H1 (cell line): ENCODE measurements around the gene PNO1. TPM values are rescaled to one million over a fixed set of nuclear protein-coding genes. Genes with fewer than 3 reads are reported as not detected.

Source experiments
- CTCF ChIA-PET: fragments of 300-600 bp; sonication (Branson Sonifier 250); formaldehyde crosslinking; loops from one replicate; lab custom pipeline; 2021; ENCODE audit not compliant: partially characterized antibody; lab: Charles Lee
- POLR2A ChIA-PET: fragments of 300-600 bp; sonication (Branson Sonifier 250); formaldehyde crosslinking; loops from one replicate; lab custom pipeline; 2021; ENCODE audit warnings: inconsistent platforms; ENCODE audit not compliant: partially characterized antibody; lab: Charles Lee
- DNase-seq, 2 experiments: peaks; one replicate each; pipeline versions ENCODE4 v3.0.0 to v3.0.0-alpha.2; 2010 to 2022; ENCODE audit warnings: low spot score in 2 of 2, low read depth in 1 of 2, mixed read lengths in 1 of 2
- FAIRE-seq: peaks from 2 replicates; lab custom pipeline; 2011; peaks lifted over from hg19 to GRCh38; lab: Jason Lieb, UNC
- H2AFZ ChIP-seq: 2 replicates; pipeline ENCODE4 v1.8.1; 2012; ENCODE audit warnings: low read length, inconsistent platforms
- H2AK5ac ChIP-seq: 2 replicates; pipeline ENCODE4 v1.6.1; 2013; ENCODE audit warnings: low read depth, low read length
- H2BK120ac ChIP-seq: replicated peaks from 2 replicates; pipeline ENCODE3; 2013; ENCODE audit warnings: low read depth, low read length, inconsistent platforms
- H2BK12ac ChIP-seq: 2 replicates; pipeline ENCODE4 v1.6.1; 2013; ENCODE audit warnings: low read depth, low read length
- H2BK15ac ChIP-seq: 2 replicates; pipeline ENCODE4 v1.6.1; 2013; ENCODE audit warnings: low read length
- H2BK20ac ChIP-seq: 2 replicates; pipeline ENCODE4 v1.6.1; 2013; ENCODE audit warnings: low read length
- H2BK5ac ChIP-seq: 2 replicates; pipeline ENCODE4 v1.6.1; 2013; ENCODE audit warnings: low read depth, low read length
- H3K14ac ChIP-seq: 2 replicates; pipeline ENCODE4 v1.6.1; 2013; ENCODE audit warnings: inconsistent platforms; ENCODE audit not compliant: insufficient read length
- H3K18ac ChIP-seq: 2 replicates; pipeline ENCODE4 v1.6.1; 2013; ENCODE audit warnings: low read length; ENCODE audit errors: extremely low read depth
- H3K23ac ChIP-seq: 2 replicates; pipeline ENCODE4 v1.6.1; 2013; ENCODE audit warnings: inconsistent platforms; ENCODE audit not compliant: insufficient read length
- H3K23me2 ChIP-seq: 2 replicates; pipeline ENCODE4 v1.6.1; 2013; ENCODE audit warnings: low read depth, low read length
- H3K27ac ChIP-seq: 2 replicates; pipeline ENCODE4 v1.6.1; 2011; ENCODE audit warnings: low read depth, low read length, inconsistent platforms
- H3K27me3 ChIP-seq, 4 experiments: replicated peaks in 1 of 4; 1 replicate in 1 of 4; 2 replicates in 3 of 4; pipeline versions ENCODE4 v1.6.1 to v1.8.1; 2011 to 2013; ENCODE audit warnings: low read length in 3 of 4, mild to moderate bottlenecking in 3 of 4, inconsistent platforms in 2 of 4, mixed read lengths in 2 of 4, moderate library complexity in 1 of 4; ENCODE audit not compliant: control insufficient read depth in 3 of 4, insufficient read depth in 3 of 4; ENCODE audit errors: extremely low read depth in 1 of 4
- H3K36me3 ChIP-seq, 4 experiments: 2 replicates each; pipeline versions ENCODE4 v1.6.1 to v1.8.1; 2011 to 2013; ENCODE audit warnings: mild to moderate bottlenecking in 4 of 4, low read length in 3 of 4, moderate library complexity in 2 of 4, control low read depth in 1 of 4, inconsistent platforms in 1 of 4; ENCODE audit not compliant: insufficient read depth in 4 of 4, control insufficient read depth in 2 of 4
- H3K4ac ChIP-seq: replicated peaks from 2 replicates; pipeline ENCODE3; 2013; ENCODE audit warnings: low read length, low read depth, mixed read lengths, inconsistent platforms; ENCODE audit not compliant: insufficient read length
- H3K4me1 ChIP-seq, 4 experiments: replicated peaks in 1 of 4; 1 replicate in 1 of 4; 2 replicates in 3 of 4; pipeline versions ENCODE4 v1.6.1 to v1.8.1; 2011 to 2013; ENCODE audit warnings: low read length in 3 of 4, inconsistent platforms in 2 of 4, mixed read lengths in 1 of 4; ENCODE audit not compliant: insufficient read depth in 4 of 4, control insufficient read depth in 3 of 4
- H3K4me2 ChIP-seq, 2 experiments: 2 replicates each; pipeline versions ENCODE4 v1.6.1 to v1.8.1; 2011 to 2013; ENCODE audit warnings: low read depth in 2 of 2, low read length in 2 of 2, control low read depth in 1 of 2, inconsistent platforms in 1 of 2, mild to moderate bottlenecking in 1 of 2; ENCODE audit not compliant: insufficient read depth in 1 of 2
- H3K4me3 ChIP-seq, 4 experiments: fragments of 200-600, 300-600 bp in 1 of 4; sonication (generic), shearing (Covaris generic), sonication (Bioruptor Twin) in 1 of 4; 2 replicates each; pipeline versions ENCODE4 v1.5.1 to v1.8.1; 2011 to 2016; ENCODE audit warnings: low read length in 4 of 4, low read depth in 3 of 4, control low read depth in 2 of 4, inconsistent platforms in 2 of 4, mild to moderate bottlenecking in 2 of 4, mixed read lengths in 1 of 4, moderate library complexity in 1 of 4; ENCODE audit not compliant: insufficient read depth in 2 of 4; ENCODE audit errors: extremely low read depth in 1 of 4
- H3K56ac ChIP-seq: replicated peaks from 2 replicates; pipeline ENCODE3; 2013; ENCODE audit warnings: low read depth, mild to moderate bottlenecking, mixed read lengths, low read length, inconsistent platforms; ENCODE audit not compliant: insufficient read length
- H3K79me1 ChIP-seq: 2 replicates; pipeline ENCODE4 v1.6.1; 2013; ENCODE audit warnings: low read depth, low read length, control low read depth
- H3K79me2 ChIP-seq, 2 experiments: 2 replicates each; pipeline versions ENCODE4 v1.6.1 to v1.8.1; 2012 to 2013; ENCODE audit warnings: low read length in 2 of 2, mild to moderate bottlenecking in 2 of 2, inconsistent platforms in 1 of 2; ENCODE audit not compliant: insufficient read depth in 2 of 2, control insufficient read depth in 1 of 2
- H3K9ac ChIP-seq, 4 experiments: replicated peaks in 1 of 4; 1 replicate in 1 of 4; 2 replicates in 3 of 4; pipeline versions ENCODE4 v1.6.1 to v1.8.1; 2011 to 2013; ENCODE audit warnings: low read depth in 3 of 4, low read length in 3 of 4, control low read depth in 2 of 4, mild to moderate bottlenecking in 2 of 4, moderate library complexity in 2 of 4, inconsistent platforms in 1 of 4; ENCODE audit errors: extremely low read depth in 1 of 4
- H3K9me3 ChIP-seq, 2 experiments: 2 replicates each; pipeline versions ENCODE4 v1.6.1 to v1.8.1; 2012 to 2013; ENCODE audit warnings: mild to moderate bottlenecking in 2 of 2, moderate library complexity in 2 of 2, control low read depth in 1 of 2, inconsistent platforms in 1 of 2, low read depth in 1 of 2, low read length in 1 of 2, mixed read lengths in 1 of 2; ENCODE audit not compliant: insufficient read depth in 2 of 2
- H4K20me1 ChIP-seq, 2 experiments: replicated peaks in 1 of 2; 2 replicates each; pipeline versions ENCODE3 to v1.8.1; 2011 to 2013; ENCODE audit warnings: inconsistent platforms in 2 of 2, low read length in 2 of 2, mild to moderate bottlenecking in 1 of 2; ENCODE audit not compliant: insufficient read depth in 2 of 2, control insufficient read depth in 1 of 2
- H4K5ac ChIP-seq: 2 replicates; pipeline ENCODE4 v1.6.1; 2013; ENCODE audit warnings: low read length, low read depth, mixed read lengths, inconsistent platforms; ENCODE audit not compliant: insufficient read length
- H4K8ac ChIP-seq: 2 replicates; pipeline ENCODE4 v1.8.0; 2013; ENCODE audit warnings: mild to moderate bottlenecking, moderate library complexity, low read length, inconsistent platforms; ENCODE audit not compliant: insufficient read depth; ENCODE audit errors: extremely low read depth
- H4K91ac ChIP-seq: replicated peaks from 2 replicates; pipeline ENCODE3; 2013; ENCODE audit warnings: low read length, mixed read lengths, inconsistent platforms; ENCODE audit not compliant: insufficient read length
- JUND ChIP-seq: IDR thresholded peaks from 2 replicates; pipeline ENCODE4 v1.6.1; 2011; ENCODE audit warnings: mild to moderate bottlenecking, improper control_type of control experiment, low read length
- SAP30 ChIP-seq: fragments of 300-600 bp; sonication (generic); IDR thresholded peaks from 2 replicates; pipeline ENCODE4 v1.7.1; 2012; ENCODE audit warnings: low read length, moderate library complexity, mild to moderate bottlenecking, inconsistent platforms; ENCODE audit not compliant: insufficient read depth, insufficient replicate concordance
- SIN3A ChIP-seq, 2 experiments: IDR thresholded peaks in 1 of 2; conservative IDR thresholded peaks in 1 of 2; 2 replicates each; pipeline ENCODE4 v1.6.1; 2011 to 2012; ENCODE audit warnings: low read length in 2 of 2, improper control_type of control experiment in 1 of 2, low read depth in 1 of 2, mild to moderate bottlenecking in 1 of 2
- WGBS, 2 experiments: shearing (Covaris generic) in 1 of 2; methylation state at CpG; one replicate each; pipeline versions ENCODE4 v1.1.6 to v1.1.7; 2013 to 2015; ENCODE audit warnings: low lambda C conversion rate in 2 of 2, mixed read lengths in 2 of 2, inconsistent platforms in 1 of 2, low coverage in 1 of 2, missing lambda C conversion rate in 1 of 2; ENCODE audit not compliant: insufficient replicate concordance in 2 of 2, insufficient coverage in 1 of 2, insufficient read length in 1 of 2; ENCODE audit errors: extremely low coverage in 1 of 2, missing lambda C conversion rate in 1 of 2; 5-methylcytosine and 5-hydroxymethylcytosine counted together
- polyA plus RNA-seq, 7 experiments: library from polyadenylated mRNA; depleted of rRNA in 3 of 7; stranded (reverse) in 5 of 7; unstranded in 2 of 7; fragments of >200 nt in 5 of 7; fragments of 200-250 nt in 2 of 7; gene quantifications; 1 replicate in 5 of 7; 2 replicates in 1 of 7; 4 replicates in 1 of 7; pipeline versions ENCODE4 v1.2.1 to v1.2.3, GENCODE V29; 2011 to 2013; ENCODE audit warnings: missing spikeins in 2 of 7, mixed read lengths in 2 of 7
- total RNA-seq: library from RNA; stranded (reverse); fragmentation: NEBNext Ultra II Directional; extraction: Animal tissue kit (Norgen Biotek cat#: 25700); gene quantifications from 2 replicates; pipeline ENCODE4 v1.2.1, GENCODE V29; 2021

The PNO1 gene
- total and polyA plus RNA-seq, 2 of the 8 experiments (the other 6 are each of a cell fraction or from before 2014, with no cell fraction given), result 18.6 to 33.2 TPM

DNA sequence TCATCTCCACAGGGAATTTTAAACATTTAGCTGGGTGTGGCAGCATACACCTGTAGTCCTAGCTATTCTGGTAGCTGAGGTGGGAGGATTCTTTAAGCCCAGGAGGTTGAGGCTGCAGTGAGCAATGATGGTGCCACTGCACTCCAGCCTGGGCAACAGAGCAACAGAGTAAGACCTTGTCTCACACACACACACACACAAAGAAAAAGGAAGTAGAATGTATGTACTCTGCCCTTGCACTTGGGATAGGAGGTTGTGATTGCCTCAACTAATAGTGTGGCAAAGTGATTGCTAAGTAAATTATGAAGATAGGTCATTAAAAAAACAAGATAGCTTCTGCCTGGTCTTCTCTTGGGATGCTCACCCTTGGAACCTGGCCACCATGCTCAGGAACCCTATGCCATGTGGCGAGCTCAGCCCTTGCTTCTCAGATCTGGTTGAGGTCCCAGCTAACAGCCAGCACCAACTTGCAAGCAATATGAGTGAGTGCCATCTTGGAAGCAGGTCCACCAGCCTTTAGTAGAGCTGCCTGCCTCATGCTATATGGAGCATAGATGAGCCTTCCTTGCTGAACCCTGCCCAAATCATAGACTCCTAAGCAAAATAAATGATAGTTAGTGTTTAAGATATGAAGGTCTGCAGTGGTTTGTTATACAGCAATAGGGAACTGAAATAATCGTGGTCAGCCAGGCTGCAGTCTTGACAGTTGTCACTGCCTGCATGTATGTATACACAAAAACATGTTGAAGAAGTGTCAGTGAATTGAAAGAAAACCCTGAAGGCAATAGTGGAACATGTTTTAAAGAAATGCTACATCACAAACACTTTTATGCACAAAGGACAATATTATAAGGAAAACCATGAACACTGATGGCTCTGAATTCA lies 30.1 kb upstream of the PNO1 start:
- H3K27ac ChIP-seq, result no peak overlapping the region
- CTCF ChIA-PET, result interaction anchor here (1.3 kb wide), 1 partner anchor 156 kb away, joined by 3 read pairs; no protein-coding TSS in a partner anchor

More for the DNA sequence above, 30.1 kb upstream of the PNO1 start:
- Histone ChIP-seq H4K8ac (no peak overlapping the region; the same call in 1 of the 2 replicates), H3K36me3 (peaks cover 0 to 3% (median 1%) of the 10 kb centered on the region in 4 experiments; a peak in 2 of 8 replicates), H3K9ac (no peak overlapping the region), H4K91ac (no peak overlapping the region), H3K56ac (no peak overlapping the region), H2BK5ac (no peak overlapping the region), H3K23me2 (no peaks in the 10 kb centered on the region), H2BK12ac (no peak overlapping the region), H2BK120ac (no peak overlapping the region), H3K79me1 (no peaks in the 10 kb centered on the region), H3K4me3 (no peak overlapping the region), H3K9me3 (no peaks in the 10 kb centered on the region), H3K79me2 (no peaks in the 10 kb centered on the region), H2AFZ (no peak overlapping the region), H3K4ac (no peak overlapping the region), H2BK15ac (no peak overlapping the region), H2AK5ac (no peak overlapping the region), H4K5ac (no peak overlapping the region), H3K4me1 (no peaks in the 10 kb centered on the region), H3K4me2 (no peak overlapping the region), H3K14ac (no peak overlapping the region), H3K18ac (no peak overlapping the region), H4K20me1 (no peaks in the 10 kb centered on the region), H3K23ac (no peak overlapping the region), H2BK20ac (no peak overlapping the region), H3K27me3 (no peaks in the 10 kb centered on the region)
- TF ChIP-seq JUND (no peak), SIN3A (conservative IDR thresholded peaks at IDR 0.05 in 1 of 2, IDR thresholded peaks at IDR 0.05 in 1 of 2; ENCODE audit: low read depth in 1 of 2, low read length in 2 of 2) (no peak), SAP30 (no peak)
- POLR2A ChIA-PET, result no interaction called here
- DNase-seq (no peak), FAIRE-seq (no peak)
- 88% methylated on average over 2 of the region's 2 CpGs; no CpG with 5 or more reads in 1 of the 2 experiments for WGBS, 2 experiments
